ENCODE data around the gene DNAAF5.

DNAAF5 gene

GRCh38 chr7:726084-726853 lies at the start of gene DNAAF5:
TSS of gene DNAAF5 (plus strand) at chr7:726699. CDS start at chr7:726721, 22 bp downstream.
- DNase-seq = peak; percentile 87

GRCh38 chr7:676972-677385 lies 49.5 kb upstream of the DNAAF5 start:
- no peak for DNase-seq

- DNase-seq = no peak
Observed at GRCh38 chr7:680411-681127, 45.9 kb upstream of the DNAAF5 start.

GRCh38 chr7:681551-682307 lies 44.8 kb upstream of the DNAAF5 start:
- DNase-seq = no peak

GRCh38 chr7:682810-683209 lies 43.7 kb upstream of the DNAAF5 start:
- no peak for DNase-seq

- DNase-seq = no peak
Observed at GRCh38 chr7:683526-684205, 42.8 kb upstream of the DNAAF5 start.

GRCh38 chr7:684416-684815 lies 42.1 kb upstream of the DNAAF5 start:
- DNase-seq = no peak

- no peak for DNase-seq
Observed at GRCh38 chr7:685540-685939, 41.0 kb upstream of the DNAAF5 start.

GRCh38 chr7:690478-691360 lies 35.8 kb upstream of the DNAAF5 start:
- no peak for DNase-seq

GRCh38 chr7:691361-692045 lies 35.0 kb upstream of the DNAAF5 start:
- DNase-seq = no peak

GRCh38 chr7:693280-693679 lies 33.2 kb upstream of the DNAAF5 start:
- DNase-seq = no peak

- no peak for DNase-seq
Observed at GRCh38 chr7:696426-696811, 30.1 kb upstream of the DNAAF5 start.

- DNase-seq = no peak
Observed at GRCh38 chr7:696812-697551, 29.5 kb upstream of the DNAAF5 start.

- DNase-seq = no peak
Observed at GRCh38 chr7:698515-699475, 27.7 kb upstream of the DNAAF5 start.

- DNase-seq = no peak
Observed at GRCh38 chr7:699476-700170, 26.9 kb upstream of the DNAAF5 start.

- no peak for DNase-seq
Observed at GRCh38 chr7:701086-701671, 25.3 kb upstream of the DNAAF5 start.

GRCh38 chr7:703049-703448 lies 23.4 kb upstream of the DNAAF5 start:
- no peak for DNase-seq

GRCh38 chr7:706721-707120 lies 19.8 kb upstream of the DNAAF5 start:
- no peak for DNase-seq
